IPS DF 4.7 (cell line): Measurements from ENCODE around the gene CAPN10.

Experiments used
- DNase-seq: peaks from one replicate; pipeline ENCODE4 v3.0.0-alpha.2; 2013; ENCODE audit warnings: low spot score; ENCODE audit errors: extremely low read depth

The CAPN10 gene

DNA sequence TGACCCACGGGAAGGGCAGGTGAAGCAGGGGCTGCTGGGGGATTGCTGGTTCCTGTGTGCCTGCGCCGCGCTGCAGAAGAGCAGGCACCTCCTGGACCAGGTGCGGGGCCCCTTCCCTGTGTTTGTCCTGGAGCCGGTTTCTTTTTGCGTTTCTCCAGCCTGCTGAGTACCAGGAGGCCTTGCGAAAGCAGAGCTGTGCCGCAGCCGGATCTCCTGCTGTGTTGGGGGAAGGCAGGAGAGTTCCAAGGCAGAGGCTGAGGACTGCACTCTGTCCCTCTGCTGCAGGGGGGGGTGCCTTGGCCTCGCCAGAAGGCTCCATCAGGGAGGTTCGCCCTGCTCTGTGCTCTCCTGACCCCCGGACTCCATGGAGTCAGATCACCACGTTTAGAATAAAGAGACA lies 2.8 kb downstream of the CAPN10 start:
- no peak for DNase-seq

DNA sequence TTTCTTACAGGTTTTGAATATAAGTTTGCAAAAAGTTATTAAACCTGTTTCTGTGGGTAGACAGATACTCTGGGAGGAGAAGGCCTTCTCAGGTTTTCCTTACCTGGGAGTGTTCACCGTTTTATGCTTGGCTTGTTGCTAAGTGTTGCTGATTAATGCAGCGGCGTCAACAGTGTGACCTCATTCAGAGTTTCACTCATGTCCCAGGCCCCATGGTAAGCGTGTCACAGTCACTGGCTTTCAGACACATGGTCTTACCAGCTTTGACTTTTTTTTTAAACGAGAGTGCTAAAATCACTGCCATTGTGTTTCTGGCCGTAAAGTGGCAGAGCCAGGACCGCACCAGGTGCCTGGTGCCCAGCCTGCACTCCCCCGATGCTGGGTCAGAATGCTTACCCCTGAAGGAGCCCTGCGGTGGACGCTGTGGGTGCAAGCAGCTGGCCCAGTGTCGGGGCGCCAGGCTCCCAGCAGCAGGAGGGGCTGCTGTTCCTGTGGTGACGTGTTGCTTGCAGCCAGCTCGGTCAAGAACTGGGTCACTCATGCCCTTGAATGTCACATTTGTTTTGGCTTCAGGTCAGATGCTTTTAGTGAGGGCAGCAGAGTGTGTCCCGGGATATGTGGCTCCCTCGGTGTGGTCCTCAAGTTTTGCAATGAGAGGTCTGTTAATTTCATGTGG lies 3.5 kb downstream of the CAPN10 start:
- no peak for DNase-seq

DNA sequence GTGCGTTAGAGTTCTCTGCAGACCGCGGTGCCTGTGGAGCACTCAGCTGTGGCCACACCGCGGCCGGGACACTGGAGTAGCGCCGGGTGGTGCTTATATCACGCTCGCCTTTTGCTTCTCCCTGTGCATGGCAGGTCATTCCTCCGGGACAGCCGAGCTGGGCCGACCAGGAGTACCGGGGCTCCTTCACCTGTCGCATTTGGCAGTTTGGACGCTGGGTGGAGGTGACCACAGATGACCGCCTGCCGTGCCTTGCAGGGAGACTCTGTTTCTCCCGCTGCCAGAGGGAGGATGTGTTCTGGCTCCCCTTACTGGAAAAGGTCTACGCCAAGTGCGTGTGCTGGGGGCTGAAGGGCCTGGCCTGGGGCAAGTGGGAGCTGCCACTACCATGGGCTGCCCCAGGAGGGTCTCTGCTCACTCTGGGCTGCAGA lies 4.2 kb downstream of the CAPN10 start:
- no peak for DNase-seq

DNA sequence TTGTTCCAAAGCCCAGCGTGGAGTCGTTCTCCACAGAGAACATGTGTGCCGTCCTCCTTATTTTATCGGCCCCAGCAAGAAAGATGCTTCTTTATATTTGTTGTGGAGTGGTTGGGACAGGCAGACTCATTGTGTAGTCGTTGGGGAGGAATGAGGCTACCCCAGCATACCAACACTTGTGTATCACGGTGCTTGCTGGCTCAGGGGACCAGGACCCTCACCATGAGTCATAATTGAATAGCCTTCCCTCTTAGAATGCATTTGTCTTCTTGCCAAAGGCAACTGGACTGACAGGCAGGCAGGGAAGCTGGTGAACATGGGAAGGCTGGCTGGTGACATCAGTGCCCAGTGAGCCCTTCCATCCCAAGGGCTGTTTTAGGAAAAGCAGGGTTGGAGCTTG lies 4.7 kb downstream of the CAPN10 start:
- no peak for DNase-seq

DNA sequence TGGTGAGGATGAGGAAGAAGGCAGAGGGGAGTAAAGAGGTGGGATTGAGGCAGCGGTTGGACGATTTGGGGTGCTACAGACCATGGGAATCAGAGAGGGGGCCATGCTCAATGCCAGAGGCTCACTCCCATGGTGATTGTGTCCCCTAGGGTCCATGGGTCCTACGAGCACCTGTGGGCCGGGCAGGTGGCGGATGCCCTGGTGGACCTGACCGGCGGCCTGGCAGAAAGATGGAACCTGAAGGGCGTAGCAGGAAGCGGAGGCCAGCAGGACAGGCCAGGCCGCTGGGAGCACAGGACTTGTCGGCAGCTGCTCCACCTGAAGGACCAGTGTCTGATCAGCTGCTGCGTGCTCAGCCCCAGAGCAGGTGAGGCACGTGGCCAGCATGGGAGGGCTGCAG lies 5.2 kb downstream of the CAPN10 start:
- no peak for DNase-seq

DNA sequence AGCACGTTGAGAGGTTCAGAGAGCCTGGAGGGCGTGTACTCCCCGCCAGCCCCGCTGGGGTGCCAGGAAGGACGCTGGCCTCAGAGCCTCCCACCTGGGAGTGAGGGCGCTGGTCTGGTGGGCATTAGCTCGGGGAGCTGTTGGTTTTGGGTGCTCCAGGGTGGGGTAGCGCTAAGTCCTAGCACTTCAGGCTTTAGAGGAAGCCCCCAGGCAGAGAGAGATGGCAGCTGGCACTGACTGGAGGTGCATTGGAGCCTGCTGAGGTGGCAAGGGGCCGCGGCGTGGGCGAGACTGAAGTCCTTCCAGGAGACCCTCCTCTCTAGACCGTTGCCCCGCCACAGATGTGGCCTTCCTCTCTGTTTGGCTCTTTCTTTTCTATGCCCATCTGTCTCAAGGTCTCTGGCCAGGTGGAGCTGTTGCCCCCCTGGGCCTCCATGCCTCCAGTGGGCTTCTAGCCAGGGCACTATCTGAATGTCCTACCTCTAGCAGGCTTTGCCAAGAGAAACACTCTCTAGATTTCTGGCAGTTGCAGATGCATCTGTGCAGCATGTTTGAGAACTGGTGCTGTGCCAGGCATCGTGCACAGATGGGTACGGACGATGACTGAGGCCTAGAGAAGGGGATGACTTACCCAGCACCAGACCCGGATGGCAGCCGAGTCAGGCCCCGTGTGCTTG lies 6.6 kb downstream of the CAPN10 start:
- no peak for DNase-seq

DNA sequence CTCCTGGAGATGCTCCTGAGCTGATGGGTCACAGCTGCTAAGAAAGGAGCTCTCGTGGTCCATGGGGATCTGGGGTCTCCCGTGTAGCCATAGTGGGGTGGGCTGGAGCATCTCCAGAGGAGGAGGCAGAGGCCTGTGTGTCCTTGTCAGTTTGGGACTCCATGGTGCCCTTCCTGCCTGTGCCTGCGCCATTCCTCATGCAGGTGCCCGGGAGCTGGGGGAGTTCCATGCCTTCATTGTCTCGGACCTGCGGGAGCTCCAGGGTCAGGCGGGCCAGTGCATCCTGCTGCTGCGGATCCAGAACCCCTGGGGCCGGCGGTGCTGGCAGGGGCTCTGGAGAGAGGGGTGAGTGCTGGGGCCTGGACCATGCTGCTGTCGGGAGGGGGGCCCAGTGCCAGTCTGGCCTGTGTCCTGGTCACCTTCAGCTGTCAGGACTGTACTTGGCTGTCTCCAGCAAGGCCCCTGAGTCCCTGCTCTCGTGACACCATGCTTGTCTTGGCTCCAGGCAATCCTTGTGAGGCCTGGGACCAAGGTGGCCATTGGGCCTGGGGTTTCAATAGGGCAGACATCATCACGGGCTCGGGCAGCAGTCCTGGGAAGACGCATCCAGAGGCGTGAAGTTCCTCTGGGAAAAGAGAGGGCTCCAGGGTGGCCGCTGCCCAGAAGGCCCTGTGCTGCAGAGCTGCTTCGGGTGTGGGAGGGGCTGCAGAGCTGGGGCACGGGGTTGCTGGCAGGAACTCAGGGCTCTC lies 7.3 kb downstream of the CAPN10 start:
- no peak for DNase-seq

DNA sequence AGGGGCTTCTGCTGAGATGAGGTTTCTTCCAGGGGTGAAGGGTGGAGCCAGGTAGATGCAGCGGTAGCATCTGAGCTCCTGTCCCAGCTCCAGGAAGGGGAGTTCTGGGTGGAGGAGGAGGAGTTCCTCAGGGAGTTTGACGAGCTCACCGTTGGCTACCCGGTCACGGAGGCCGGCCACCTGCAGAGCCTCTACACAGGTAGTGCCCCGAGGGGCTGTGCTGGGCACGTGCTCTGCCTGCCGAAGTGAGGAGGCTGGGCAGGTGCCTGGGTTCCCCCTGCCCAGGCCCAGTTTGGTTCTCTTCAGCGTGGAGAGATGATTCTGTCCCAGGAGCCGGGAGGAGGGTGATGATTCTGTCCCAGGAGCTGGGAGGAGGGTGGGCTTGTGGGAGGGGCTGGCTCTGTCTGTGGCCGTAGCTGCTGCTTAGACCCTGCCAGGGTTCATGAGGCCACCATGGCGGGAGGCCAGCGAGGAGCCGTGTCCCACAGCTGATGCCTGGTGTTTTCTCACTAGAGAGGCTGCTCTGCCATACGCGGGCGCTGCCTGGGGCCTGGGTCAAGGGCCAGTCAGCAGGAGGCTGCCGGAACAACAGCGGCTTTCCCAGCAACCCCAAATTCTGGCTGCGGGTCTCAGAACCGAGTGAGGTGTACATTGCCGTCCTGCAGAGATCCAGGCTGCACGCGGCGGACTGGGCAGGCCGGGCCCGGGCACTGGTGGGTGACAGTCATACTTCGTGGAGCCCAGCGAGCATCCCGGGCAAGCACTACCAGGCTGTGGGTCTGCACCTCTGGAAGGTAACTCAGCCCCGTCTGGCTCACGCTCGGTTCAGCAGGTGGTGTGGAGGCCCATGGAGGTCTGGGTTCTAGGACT lies 8.2 kb downstream of the CAPN10 start:
- no peak for DNase-seq

DNA sequence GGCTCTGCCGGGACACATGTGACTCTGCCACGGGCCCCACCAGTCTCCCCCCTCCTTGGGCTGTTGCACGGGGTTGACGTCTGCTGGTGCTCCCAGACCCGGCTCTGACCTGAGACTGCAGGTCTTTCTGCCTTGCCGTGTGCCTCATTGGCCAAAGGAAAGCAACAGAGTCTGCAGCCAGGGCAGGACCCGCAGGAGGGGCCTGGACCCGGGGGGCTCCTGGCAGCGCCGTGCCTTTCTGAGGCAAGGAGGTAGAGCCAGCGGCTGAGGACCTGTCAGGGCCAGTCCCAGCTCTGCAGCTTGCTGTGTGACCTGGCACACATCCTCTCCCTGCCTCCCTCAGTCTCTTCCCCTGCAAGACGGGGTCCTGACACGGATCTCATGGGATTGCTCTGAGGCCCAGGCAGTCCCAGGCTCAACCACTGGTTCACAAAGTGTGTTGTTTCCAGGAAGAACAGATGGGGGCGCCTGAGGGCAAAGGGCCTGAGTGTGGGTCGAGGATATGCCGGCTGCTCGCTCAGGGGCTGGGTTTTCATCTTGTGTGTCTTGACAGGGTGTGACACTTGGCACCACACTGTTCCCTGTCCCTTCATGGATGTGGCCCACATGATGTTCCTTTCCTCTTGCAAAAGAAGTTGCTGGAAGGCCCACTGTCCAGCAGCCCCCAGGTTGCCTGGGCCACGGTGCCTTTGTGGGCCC lies 9.0 kb downstream of the CAPN10 start:
- no peak for DNase-seq

DNA sequence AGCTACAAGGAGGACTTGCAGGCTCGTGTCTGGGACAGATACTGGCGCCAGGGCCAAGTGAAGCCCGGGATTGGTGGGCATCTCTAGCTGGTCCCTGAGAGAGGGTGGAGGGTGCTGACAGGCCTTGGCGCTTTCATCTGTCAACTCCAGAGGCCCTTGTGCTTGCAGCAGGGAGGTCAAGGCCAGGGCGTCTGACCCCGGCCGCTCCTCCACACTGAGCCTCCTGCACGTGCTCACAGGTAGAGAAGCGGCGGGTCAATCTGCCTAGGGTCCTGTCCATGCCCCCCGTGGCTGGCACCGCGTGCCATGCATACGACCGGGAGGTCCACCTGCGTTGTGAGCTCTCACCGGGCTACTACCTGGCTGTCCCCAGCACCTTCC lies 9.5 kb downstream of the CAPN10 start:
- no peak for DNase-seq

DNA sequence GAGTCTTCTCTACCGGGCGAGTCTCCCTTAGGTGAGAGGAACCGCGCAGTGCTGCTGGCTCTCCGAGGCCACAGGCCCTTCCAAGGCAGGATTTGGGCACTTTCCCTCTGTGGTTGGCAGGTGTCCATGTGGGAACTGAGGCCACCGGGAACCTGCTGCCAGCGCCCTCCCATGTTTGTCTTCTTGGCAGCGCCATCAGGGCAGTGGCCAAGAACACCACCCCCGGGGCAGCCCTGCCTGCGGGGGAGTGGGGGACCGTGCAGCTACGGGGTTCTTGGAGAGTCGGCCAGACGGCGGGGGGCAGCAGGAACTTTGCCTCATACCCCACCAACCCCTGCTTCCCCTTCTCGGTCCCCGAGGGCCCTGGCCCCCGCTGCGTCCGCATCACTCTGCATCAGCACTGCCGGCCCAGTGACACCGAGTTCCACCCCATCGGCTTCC lies 10.0 kb downstream of the CAPN10 start:
- DNase-seq: no peak

DNA sequence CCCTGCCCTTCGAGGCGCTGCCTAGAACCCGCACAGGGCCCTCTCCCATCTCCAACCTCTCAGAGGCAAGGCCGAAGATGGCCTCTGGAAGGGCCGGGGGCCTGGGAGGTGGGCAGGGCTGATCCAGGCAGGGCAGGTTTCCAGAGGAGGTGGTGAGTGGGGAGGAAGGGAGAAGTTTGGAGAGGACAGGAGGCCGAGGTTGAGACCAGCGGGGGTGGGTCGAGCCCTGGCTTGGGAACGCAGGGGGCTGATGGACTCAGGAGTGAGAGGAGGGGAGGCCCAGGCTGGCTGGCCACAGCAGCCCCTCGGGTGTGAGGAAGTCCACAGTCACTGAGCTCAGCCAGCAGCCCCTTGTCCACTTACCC lies 10.5 kb downstream of the CAPN10 start:
- no peak for DNase-seq

DNA sequence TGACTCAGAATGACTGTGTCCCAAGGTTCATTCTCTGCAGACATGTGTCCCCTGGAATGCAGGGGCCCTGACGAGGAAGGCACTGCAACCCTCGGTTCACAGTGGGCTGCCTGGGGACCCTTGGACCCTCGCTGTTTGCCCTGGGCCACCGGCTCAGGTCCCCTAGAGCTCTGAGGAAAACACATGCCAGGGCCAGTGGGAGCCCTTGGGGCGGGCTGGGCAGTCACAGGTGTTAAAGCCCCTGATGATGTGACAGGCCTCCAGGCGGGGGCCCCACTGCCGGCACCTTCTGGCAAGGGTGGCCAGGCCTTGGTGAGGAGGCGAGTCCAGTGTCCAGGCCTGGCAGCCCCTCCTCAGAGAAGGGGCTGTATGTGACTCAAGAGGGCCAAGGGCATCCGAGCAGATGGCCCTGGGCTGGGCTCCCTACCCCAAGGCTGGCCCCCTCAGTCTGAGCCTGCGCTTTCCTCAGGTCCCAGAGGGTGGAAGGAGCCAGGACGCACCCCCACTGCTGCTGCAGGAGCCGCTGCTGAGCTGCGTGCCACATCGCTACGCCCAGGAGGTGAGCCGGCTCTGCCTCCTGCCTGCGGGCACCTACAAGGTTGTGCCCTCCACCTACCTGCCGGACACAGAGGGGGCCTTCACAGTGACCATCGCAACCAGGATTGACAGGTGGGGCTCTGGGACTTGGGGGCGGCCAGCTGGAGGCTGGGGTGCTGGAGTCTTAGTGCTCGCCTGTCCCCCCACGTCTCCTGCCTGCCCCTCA lies 11.1 kb downstream of the CAPN10 start:
- DNase-seq: no peak

DNA sequence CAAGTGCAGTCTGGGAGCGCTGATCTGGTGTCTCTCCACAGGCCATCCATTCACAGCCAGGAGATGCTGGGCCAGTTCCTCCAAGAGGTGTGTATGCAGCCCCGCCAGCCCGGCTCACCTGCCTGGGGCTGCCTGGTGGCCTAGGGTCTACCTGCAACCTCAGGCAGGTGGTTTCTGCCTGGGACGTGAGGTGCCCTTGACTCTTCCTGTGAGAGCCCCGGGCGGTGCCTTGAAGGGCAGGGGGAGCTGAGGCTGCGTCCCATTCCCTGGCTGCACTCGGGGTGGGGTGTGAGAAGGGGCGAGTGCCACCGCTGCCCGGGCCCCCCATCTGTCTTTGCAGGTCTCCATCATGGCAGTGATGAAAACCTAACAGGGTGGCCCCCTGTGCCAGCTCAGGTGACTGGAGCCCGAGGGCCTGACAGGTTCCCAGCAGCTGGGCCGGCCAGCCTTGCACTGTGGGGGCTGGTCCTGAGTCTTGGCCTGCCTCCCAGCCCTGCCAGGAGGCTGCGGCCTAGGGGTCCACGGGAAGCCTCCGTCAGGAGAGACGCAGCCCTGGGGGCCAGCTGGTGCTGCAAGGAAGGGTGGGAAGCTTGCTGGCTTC lies 11.9 kb downstream of the CAPN10 start:
- DNase-seq: no peak

DNA sequence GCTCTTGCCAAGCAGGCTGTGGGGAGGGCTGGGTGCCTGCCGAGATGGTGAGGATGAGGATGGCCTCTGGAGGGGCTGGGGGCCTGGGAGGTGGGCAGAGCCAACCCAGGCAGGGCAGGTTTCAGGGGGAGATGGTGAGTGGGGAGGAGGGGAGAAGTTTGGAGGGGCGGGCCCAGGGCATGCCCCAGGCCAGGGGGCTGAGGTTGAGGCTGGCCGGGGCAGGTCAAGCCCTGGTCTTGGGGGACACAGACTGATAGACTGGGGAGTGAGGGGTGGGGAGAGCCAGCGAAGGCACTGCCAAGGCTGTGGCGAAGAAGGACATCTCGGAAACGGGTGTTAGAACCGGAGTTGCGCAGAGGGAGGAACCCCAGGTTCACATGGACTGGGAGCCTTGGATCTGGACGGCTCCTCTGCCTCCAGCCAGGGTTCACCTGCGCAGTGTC lies 12.6 kb downstream of the CAPN10 start:
- DNase-seq: no peak

DNA sequence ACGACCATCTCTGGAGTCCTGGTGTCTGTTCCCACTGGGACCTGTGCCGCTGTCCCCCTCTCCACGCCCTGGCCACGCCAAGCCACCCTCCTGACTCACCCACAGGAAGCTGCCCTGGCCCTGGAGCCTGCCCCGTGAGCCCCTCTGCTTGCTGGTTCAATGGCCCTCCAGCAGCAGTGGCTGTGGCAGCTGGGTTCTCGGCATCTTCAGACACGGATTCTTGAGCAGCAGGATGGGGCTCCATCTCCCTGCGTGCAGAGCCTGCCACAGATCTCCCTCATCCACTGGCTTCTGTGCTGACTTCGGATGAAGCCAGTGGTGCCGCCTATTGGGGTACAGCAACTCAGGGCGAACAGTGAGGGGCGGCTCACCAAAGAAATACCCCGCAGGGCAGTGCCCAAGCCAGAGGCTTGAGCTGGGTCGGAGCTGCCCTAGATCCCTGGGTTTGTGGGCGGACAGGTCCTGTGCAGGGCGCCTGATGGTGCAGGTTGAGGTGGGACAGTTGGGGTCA lies 14.0 kb downstream of the CAPN10 start:
- no peak for DNase-seq

DNA sequence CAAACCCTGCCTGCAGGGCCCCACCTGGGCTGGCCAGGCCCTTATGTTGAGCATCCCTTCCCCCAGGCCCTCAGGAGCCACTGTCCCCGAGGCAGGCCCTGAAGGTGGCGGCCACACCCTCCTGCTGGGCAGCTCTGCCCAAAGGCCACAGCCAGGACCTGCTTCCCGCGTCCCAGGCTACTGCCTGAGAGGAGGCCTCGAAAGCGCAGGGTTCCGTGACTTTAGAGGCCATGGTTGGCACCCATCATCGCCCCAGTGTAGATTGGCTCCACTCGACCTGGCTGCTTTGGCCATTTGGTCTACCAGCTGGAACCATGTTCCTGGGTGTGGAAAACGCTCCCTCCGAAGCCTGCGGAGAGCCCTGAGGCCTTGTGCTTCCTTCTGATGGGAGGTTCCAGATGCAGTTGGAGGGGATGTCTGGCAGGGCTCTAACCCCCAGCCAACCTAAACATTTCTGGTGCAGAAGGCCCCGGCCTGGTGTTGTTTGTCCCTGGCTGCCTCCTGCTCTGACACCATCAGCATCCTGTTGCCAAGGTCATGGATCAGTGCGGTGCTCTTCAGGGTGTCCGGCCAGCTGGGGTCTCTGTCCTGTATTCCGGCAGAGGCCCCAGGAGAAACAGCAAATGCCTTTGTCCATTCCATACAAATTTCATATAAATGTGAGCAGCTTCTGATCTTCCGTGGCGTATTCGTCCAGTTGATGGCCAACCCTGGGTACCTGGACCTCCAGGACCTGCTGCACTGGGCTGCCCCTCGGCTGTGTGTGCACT lies 14.7 kb downstream of the CAPN10 start:
- no peak for DNase-seq

DNA sequence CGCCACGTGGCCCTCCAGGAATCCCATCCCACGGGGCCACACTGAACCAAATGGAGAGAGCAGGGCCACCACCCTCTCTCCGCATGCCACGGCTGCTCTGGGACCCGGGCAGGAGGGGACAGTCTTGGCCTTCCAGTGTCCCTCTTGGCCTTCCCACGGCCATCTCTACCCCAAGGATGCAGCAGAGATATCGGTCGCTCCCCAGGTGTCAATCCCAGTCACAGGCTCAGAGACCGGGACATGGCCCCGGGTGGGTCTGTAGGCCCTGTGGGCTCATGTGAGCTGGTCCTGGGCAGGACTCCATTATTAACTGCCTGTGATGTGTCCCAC lies 15.3 kb downstream of the CAPN10 start:
- DNase-seq: no peak
